Activated T-cell treated with anti-CD3 and anti-CD28 coated beads for 48 hours (primary cell): ENCODE data around the gene GNL2.
"Not testable (repeated sequence)": the region's sequence is repeated elsewhere in the genome, so short reads cannot be mapped to it uniquely, and the experiment has no call there.

Experiments used
- DNase-seq: peaks from one replicate; pipeline ENCODE4 v3.0.0-alpha.2; 2020; ENCODE audit warnings: low read depth

The GNL2 gene

DNA sequence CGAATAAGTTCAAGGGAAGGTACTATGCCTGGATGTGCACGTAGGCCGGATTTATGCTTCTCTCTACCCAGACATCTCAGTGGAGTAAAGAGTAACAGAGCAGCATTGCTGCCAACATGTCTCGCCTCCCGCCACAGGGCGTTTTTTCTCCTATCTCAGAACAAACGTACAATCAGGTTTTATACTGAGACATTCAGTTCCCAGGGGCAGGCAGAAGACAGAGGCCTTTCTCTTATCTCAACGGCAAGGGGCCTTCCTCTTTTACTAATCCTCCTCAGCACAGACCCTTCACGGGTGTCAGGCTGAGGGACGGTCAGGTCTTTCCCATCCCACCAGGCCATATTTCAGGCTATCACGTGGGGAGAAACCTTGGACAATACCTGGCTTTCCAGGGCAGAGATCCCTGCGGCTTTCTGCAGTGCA is 35.8 kb downstream of the GNL2 start:
- not testable (repeated sequence) for DNase-seq

DNA sequence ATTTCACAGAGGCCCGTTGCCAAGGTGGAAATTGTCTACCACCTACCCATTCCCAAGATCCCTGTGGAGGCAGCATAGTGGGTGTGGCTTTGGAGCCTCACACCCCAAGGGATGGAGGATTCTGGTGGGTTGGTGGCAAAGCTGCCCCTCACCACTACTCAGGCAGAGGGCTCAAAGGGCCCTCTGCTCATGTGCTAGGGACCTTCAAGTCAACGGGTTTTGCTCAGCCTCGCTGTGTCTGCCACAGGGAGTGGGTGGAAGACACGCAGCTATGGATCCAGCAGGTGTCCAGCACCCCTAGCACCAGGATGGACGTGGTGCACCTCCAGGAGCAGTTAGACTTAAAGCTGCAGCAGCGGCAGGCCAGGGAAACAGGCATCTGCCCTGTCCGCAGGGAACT is 36.7 kb downstream of the GNL2 start:
- DNase-seq, result no peak

DNA sequence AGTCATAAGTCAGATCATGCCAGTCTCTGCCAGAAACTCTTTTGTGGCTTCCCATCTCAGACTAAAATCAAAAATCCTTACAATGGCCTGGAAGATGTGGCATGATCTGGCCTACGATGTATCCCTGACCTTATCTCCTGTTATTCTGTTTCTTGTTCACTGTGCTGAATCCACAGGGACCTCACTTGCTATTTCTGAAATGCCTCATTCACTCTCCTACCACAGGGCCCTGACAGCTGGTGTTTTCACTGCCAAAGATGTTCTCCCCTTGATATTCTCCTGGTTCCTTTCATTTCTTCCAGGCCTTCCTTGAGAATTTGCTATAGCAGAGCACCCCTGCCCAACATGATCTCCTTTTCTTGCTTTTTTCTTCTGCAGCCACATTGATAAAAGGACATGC is 37.3 kb downstream of the GNL2 start:
- no peak for DNase-seq

DNA sequence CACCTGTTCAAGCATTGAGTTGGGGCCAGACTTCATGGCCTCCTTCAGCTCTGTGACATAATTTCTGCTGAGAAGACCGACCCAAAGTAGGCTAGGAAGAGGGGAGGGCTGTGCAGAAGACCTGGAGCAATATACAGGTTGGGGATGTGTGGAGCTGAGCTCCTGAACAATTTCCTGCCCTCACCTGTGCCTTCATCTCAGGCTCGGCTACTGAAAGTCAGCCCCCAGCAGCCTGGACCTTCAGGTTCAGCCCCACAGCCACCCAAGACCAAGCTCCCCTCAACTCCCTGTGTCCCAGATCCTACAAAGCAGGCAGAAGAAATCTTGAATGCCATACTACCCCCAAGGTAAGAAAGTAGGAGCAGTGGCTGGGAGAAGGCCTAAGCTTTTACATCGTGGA is 38.3 kb downstream of the GNL2 start:
- no peak for DNase-seq

DNA sequence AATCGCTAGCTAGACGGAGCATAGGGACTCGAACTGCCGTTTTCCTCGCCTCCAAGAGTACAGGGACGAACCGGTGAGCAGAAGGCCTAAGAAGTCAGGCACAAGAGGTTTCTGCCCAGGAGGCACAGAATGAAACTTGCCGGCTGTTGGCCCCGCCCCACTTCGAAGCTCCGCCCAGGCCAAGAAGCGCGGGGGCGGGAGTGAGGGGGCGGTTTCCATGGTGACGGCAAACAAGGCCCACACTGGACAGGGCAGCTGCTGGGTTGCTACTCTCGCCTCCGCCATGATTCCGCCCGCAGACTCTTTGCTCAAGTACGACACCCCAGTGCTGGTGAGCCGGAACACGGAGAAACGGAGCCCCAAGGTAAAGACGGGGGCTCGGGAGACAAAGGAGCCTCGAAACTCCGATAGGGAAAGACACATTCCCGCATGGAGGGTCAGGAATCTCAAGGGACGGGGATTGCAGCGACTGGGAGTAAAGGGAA is 39.0 kb downstream of the GNL2 start, which contains the start of gene DNALI1:
Gene DNALI1, plus strand, starts transcription at position 229 of the 485 bp plus-strand sequence. Its CDS starts 55 bp downstream, at position 284.
- DNase-seq, result peak; percentile 26

DNA sequence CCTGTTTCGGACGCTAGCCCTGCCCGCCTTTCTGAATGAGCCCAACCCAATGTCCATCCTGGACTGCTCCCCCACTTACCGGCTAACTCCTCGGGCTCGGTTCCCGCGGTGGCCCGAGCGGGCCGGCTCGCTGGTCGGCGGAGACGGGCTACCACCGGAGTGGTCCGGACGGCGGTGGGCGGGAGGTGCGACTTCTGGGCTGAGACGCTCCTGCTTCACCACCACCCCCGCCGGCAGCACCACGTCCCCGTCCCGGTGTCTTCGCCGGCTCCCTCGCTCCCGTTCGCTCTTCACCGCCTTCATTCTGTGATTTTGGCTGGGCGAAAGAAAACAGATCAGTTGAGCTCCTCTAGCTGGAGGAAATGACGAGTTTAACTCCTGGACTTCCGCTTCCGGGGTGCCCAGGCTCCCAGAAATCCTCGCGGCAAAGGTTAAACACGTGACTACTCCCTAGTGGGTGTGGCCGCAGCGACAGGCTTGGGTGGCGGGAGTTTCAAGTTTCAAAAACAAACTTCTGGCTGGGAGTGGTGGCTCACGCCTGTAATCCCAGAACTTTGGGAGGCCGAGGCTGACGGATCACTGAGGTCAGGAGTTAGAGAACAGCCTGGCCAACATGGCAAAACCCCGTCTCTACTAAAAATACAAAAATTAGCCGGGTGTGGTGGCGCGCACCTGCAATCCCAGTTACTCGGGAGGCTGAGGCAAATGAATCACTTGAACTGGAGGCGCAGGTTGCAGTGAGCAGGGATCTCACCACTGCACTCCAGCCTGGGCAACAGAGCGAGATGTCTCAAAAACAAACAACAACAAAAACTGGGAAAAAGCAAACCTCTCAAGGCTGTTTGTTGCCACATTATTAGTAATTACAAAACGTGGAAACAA is 41.6 kb downstream of the GNL2 start, which contains the start of gene SNIP1:
Gene SNIP1, minus strand, starts transcription at position 367 of the 882 bp plus-strand sequence. Its CDS starts 64 bp downstream, at position 303.
- peak; percentile 84 for DNase-seq

DNA sequence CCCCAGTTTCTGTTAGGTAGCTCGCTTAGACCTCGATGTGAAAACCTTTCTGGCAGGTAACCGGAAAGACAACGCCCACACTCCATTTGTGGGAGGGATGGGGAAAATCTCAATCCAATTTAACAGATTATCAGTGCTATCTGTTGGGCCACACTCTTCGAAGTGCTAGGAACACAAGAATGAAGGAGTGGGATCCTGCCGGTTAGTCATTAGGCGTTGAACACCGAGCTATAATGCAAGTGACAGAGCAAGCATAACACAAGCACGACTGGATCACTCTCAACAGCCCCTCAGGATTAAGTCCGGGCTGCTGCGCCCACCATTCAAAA is 42.2 kb downstream of the GNL2 start:
- DNase-seq, result no peak

DNA sequence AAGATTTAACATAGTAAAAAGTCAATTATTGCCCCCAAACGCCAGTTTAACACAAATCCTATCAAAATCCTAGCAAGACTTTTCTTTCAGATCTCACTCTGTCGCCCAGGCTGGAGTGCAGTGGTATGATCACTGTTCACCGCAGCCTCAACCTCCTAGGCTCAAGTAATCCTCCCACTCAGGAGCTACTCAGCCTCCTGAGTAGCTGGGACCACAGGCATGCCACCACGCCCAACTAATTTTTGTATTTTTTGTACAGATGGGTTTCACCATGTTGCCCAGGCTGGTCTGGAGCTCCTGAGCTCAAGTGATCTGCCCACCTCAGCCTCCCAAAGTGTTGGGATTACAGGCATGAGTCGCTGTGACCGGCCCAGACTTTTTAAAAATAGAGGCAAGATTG is 46.4 kb downstream of the GNL2 start:
- DNase-seq, result no peak

DNA sequence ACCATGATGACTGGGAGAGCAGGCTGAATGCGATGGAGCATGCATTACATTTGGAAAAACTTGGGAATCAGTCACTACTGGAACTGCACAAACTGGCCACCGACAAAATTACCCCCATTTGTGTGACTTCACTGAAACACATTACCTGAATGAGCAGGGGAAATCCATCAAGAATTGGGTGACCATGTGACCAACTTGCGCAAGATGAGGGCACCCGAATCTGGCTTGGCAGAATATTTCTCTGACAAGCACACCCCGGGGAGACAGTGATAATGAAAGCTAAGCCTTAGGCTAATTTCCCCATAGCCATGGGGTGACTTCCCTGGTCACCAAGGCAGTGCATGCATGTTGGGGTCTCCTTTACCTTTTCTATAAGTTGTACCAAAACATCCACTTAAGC is 50.7 kb downstream of the GNL2 start:
- no peak for DNase-seq

DNA sequence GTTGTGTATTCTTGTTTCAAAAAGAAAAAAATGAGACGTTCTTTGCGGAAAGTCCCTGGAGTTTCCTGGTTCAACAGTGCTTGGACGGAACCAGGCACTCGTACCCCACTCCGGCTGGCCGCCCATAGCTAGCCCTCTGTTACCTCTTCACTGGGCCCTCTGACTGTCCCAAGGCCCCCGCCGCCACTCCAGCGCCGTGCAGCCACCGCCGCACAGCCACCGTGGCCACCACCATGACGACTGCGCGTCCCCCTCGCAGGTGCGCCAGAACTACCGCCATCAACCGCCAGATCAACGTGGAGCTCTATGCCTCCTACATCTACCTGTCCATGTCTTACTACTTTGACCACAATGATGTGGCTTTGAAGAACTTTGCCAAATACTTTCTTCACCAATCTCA is 51.2 kb downstream of the GNL2 start:
- no peak for DNase-seq

DNA sequence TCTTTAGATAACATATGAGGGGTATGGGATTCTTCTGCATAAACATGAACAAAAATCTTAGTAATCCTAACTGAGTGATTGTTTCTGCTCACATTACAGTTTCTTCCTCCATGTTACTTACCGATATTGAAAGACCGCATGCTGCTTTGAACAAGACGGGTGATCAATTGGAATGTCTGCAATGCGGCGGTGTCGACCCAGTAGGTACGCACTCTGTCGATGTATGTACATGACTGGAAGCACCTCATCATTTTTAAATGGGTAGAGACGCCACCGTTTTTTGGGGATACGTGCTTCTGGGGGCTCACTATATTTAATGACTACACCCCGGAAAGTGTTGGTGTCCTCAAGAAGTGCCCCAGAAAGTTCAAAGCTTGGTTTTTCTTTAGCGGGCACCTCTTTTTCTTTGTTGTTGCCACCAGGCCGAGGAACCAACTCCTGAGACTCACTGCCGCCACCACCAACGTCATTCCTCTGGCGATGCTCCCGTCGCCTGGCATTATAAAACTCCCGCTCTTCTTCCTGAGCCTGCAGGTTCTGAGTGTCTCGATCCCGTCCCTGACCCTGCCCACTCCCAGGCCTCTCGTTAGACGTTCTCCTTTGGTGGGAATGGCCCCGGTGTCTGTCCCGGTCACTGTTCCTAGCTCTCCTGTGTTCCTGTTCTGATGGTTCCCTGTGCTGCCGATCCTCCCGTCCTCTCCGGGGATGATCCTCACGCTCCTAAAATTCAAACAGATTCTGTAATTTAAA is 55.5 kb downstream of the GNL2 start:
- no peak for DNase-seq

DNA sequence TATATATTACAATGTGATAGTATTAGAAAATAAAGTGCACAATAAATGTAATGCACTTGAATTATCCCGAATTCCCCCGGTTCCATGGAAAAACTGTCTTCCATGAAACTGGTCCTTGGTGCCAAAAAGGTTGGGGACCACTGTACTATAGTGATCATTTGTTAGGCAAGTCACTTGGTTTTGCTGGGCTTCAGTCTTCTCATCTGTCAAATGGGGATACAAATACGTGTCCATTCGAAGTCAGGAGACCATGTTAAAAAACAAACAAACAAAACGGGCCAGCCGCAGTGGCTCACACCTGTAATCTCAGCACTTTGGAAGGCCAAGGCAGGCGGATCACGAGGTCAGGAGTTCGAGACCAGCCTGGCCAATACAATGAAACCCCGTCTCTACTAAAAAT is 56.6 kb downstream of the GNL2 start:
- DNase-seq, result not testable (repeated sequence)

DNA sequence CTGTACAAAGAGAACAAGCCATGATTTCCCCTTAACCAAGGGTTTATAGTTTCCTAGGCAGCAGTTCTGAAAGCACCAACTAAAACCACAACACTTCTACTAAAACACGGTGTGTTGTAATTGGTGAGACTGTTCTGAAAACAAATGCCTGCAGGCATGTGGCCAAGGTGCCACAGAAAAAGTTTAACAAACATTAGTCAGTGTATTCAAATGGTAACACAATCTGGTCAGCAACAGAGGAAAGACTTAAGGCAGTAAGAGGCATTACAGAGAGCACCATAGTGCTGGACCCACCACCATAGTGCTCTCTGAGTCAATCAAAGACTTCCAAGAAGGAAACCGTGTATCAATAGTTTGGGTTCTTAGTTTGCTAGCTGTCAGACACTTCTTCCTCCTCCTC is 58.4 kb downstream of the GNL2 start:
- no peak for DNase-seq

DNA sequence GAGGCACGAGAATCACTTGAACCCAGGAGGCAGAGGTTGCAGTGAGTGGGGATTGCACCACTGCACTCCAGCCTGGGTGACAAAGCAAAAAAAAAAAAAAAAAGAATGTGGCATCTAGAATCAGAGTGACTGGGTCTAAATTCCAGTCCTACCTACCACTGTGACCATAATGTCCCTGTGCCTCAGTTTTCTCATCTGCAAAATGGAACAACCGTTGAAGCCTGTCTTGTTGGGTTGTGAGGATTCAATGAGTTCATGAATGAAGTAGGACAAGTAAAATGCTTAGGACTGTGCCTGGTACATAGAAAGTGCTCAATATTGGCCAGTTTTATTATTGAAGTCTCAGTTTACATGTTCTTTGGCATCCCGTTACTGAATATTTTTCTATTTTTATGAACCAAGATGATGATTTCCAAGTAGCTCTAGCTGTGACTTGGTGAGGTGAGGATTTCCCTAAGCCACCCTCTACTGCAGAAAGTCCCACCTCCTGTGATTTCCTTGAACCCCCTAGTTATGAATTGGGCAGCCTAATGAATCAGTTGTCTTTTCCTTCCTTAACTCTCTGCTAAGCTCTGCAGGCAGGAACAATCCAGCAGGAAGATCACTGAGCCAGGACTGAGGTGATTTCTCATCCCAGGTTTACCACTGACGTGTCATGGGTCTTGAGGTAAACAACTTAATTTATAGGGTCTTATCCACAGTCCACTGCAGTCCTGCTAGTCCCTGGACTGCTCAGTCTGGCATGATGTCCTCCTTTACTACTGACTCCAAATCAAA is 62.2 kb downstream of the GNL2 start:
- no peak for DNase-seq

DNA sequence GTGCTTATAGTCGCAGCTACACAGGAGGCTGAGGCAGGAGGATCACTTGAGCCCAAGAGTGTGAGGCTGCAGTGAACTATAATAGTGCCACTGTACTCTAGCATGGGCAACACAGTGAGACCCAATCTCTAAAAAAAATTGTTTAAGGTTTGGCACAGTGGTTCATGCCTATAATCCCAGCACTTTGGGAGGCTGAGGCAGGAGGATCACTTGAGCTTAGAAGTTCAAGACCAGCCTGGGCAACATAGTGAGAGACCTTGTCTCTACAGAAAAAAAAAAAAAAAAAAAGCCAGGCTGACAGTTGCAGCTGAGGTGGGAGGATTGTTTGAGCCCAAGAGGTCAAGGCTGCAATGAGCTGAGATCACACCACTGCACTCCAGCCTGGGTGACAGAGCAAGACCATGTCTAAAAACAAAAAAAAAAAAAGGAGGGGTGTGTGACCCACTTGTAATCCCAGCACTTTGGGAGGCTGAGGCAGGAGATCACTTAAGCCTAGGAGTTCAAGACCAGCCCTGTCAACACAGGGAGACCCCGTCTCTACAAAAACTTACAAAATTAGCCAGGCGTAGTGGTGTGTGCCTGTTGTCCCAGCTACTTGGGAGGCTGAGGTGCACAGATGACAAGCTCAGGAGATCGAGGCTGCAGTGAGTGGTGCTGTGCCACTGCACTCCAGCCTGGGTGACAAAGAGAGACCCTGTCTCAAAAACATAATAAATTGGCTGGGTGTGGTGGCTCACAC is 63.1 kb downstream of the GNL2 start:
- DNase-seq, result not testable (repeated sequence)

DNA sequence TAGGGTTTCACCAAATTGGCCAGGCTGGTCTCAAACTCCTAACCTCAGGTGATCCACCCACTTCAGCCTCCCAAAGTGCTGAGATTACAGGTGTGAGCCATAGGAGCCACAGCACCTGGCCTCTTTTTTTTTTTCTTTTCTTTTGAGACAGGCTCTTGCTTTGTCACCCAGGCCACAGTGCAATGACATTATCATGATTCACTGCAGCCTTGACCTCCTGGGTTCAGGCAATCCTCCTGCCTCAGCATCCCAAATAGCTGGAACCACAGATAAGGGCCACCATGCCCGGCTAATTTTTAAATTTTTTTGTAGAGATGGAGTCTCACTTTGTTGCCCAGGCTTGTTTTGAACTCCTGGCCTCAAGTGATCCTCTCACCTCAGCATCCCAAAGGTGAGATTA is 65.8 kb downstream of the GNL2 start:
- not testable (repeated sequence) for DNase-seq

DNA sequence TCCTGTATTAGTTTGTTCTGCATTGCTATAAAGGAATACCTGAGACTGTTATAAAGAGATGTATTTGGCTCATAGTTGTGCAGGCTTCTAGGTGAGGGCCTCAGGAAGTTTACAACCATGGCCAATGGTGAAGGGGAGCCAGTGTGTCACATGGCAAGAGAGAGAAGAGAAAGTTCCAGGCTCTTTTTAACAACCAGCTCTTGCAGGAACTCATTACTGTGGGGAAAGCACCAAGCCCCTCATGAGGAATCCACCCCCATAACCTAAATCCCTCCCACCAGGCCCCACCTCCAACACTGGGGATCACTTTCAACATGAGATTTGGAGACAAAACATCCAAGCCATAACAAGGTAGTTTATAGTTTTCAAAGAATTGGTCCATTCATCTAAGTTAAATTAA is 76.1 kb downstream of the GNL2 start:
- DNase-seq, result no peak

DNA sequence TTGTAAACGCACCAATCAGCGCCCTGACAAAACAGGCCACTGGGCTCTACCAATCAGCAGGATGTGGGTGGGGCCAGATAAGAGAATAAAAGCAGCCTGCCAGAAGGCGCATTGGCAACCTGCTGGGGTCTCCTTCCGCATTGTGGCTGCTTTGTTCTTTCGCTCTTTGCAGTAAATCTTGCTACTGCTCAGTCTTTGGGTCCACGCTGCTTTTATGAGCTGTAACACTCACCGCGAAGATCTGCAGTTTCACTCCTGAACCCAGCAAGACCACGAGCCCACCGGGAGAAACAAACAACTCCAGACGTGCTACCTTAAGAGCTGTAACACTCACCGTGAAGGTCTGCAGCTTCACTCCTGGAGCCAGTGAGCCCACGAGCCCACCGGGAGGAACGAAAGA is 76.8 kb downstream of the GNL2 start:
- DNase-seq, result peak; percentile 52

DNA sequence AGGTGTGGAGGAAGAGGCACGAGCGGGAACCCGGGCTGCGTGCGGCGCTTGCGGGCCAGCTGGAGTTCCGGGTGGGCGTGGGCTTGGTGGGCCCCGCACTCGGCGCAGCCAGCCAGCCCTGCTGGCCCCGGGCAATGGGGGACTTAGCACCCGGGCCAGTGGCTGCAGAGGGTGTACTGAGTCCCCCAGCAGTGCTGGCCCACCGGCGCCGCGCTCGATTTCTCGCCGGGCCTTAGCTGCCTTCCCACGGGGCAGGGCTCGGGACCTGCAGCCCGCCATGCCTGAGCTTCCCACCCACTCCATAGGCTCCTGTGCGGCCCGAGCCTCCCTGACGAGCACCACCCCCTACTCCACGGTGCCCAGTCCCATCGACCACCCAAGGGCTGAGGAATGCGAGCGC is 77.5 kb downstream of the GNL2 start:
- DNase-seq, result not testable (repeated sequence)

DNA sequence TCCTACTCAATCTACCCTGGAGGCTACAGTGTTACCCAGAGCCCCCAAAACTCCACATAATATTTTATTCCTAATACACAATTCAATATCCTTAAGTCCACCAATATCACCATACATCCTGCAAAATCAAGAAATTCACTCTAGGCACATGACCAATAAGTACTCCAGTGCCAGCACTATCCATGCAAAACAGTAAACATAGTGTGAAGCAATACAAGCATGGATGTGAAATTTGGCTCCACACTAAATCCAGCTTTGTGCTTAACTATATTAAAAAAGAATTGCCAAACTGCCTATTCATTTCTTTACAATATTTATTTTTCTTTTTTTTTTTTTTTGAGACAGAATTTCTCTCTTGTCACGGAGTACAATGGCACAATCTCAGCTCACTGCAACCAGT is 78.2 kb downstream of the GNL2 start:
- no peak for DNase-seq
